ENCODE data around the gene NUBP1.

The NUBP1 gene

GRCh38 chr16:10752843-10753523 lies 9.3 kb downstream of the NUBP1 start:
- Histone ChIP-seq H3K4me3 (ENCODE audit: low read length in 2 of 2) (no peak overlapping the region), H3K36me3 (ENCODE audit: control insufficient read depth in 2 of 2, insufficient read depth in 2 of 2, low read length in 2 of 2) (peaks cover 41% of the 10 kb centered on the region in 2 donors), H3K27ac (ENCODE audit: low read length) (no peak overlapping the region), H3K9me3 (ENCODE audit: control insufficient read depth in 2 of 2, low read length in 2 of 2) (no peaks in the 10 kb centered on the region), H3K27me3 (ENCODE audit: control insufficient read depth in 1 of 2, insufficient read depth in 2 of 2, low read length in 2 of 2) (no peaks in the 10 kb centered on the region), H3K4me1 (ENCODE audit: control insufficient read depth, insufficient read depth, low read length) (peaks cover 3% of the 10 kb centered on the region), H3K9ac (ENCODE audit: low read length in 2 of 2) (no peak overlapping the region)

- Histone ChIP-seq H3K27me3 (ENCODE audit: control insufficient read depth in 1 of 2, insufficient read depth in 2 of 2, low read length in 2 of 2) (no peaks in the 10 kb centered on the region), H3K36me3 (ENCODE audit: control insufficient read depth in 2 of 2, insufficient read depth in 2 of 2, low read length in 2 of 2) (peaks cover 42 to 43% of the 10 kb centered on the region in 2 donors), H3K9me3 (ENCODE audit: control insufficient read depth in 2 of 2, low read length in 2 of 2) (no peaks in the 10 kb centered on the region), H3K4me1 (ENCODE audit: control insufficient read depth, insufficient read depth, low read length) (peaks cover 3% of the 10 kb centered on the region), H3K4me3 (ENCODE audit: low read length in 2 of 2) (no peak overlapping the region), H3K9ac (ENCODE audit: low read length in 2 of 2) (no peak overlapping the region), H3K27ac (ENCODE audit: low read length) (no peak overlapping the region)
These were observed 10.0 kb downstream of the NUBP1 start for GRCh38 chr16:10753670-10754069.

GRCh38 chr16:10754941-10755340 lies 11.3 kb downstream of the NUBP1 start:
- Histone ChIP-seq H3K4me3 (ENCODE audit: low read length in 2 of 2) (no peak overlapping the region), H3K36me3 (ENCODE audit: control insufficient read depth in 2 of 2, insufficient read depth in 2 of 2, low read length in 2 of 2) (peaks cover 45 to 50% of the 10 kb centered on the region in 2 donors), H3K27ac (ENCODE audit: low read length) (no peak overlapping the region), H3K27me3 (ENCODE audit: control insufficient read depth in 1 of 2, insufficient read depth in 2 of 2, low read length in 2 of 2) (no peaks in the 10 kb centered on the region), H3K9ac (ENCODE audit: low read length in 2 of 2) (no peak overlapping the region), H3K4me1 (ENCODE audit: control insufficient read depth, insufficient read depth, low read length) (peaks cover 3% of the 10 kb centered on the region), H3K9me3 (ENCODE audit: control insufficient read depth in 2 of 2, low read length in 2 of 2) (no peaks in the 10 kb centered on the region)

GRCh38 chr16:10756574-10756973 lies 12.9 kb downstream of the NUBP1 start:
- H3K27ac ChIP-seq (ENCODE audit: low read length): no peak overlapping the region
- no peak overlapping the region for H3K9ac ChIP-seq (ENCODE audit: low read length in 2 of 2)
- H3K4me1 ChIP-seq (ENCODE audit: control insufficient read depth, insufficient read depth, low read length): no peaks in the 10 kb centered on the region
- H3K36me3 ChIP-seq (ENCODE audit: control insufficient read depth in 2 of 2, insufficient read depth in 2 of 2, low read length in 2 of 2): peaks cover 56 to 59% of the 10 kb centered on the region in 2 donors
- no peaks in the 10 kb centered on the region for H3K27me3 ChIP-seq (ENCODE audit: control insufficient read depth in 1 of 2, insufficient read depth in 2 of 2, low read length in 2 of 2)
- H3K4me3 ChIP-seq (ENCODE audit: low read length in 2 of 2): no peak overlapping the region
- no peaks in the 10 kb centered on the region for H3K9me3 ChIP-seq (ENCODE audit: control insufficient read depth in 2 of 2, low read length in 2 of 2)

- H3K27me3 ChIP-seq (ENCODE audit: control insufficient read depth in 1 of 2, insufficient read depth in 2 of 2, low read length in 2 of 2): no peaks in the 10 kb centered on the region
These were observed 17.2 kb downstream of the NUBP1 start for GRCh38 chr16:10760858-10761257.

GRCh38 chr16:10761373-10761772 lies 17.7 kb downstream of the NUBP1 start:
- H3K9me3 ChIP-seq (ENCODE audit: control insufficient read depth in 2 of 2, low read length in 2 of 2): no peaks in the 10 kb centered on the region
- H3K4me1 ChIP-seq (ENCODE audit: control insufficient read depth, insufficient read depth, low read length): no peaks in the 10 kb centered on the region
- peaks cover 68 to 72% of the 10 kb centered on the region in 2 donors for H3K36me3 ChIP-seq (ENCODE audit: control insufficient read depth in 2 of 2, insufficient read depth in 2 of 2, low read length in 2 of 2)
- no peak overlapping the region for H3K9ac ChIP-seq (ENCODE audit: low read length in 2 of 2)
- H3K4me3 ChIP-seq (ENCODE audit: low read length in 2 of 2): no peak overlapping the region
- no peak overlapping the region for H3K27ac ChIP-seq (ENCODE audit: low read length)
- no peaks in the 10 kb centered on the region for H3K27me3 ChIP-seq (ENCODE audit: control insufficient read depth in 1 of 2, insufficient read depth in 2 of 2, low read length in 2 of 2)

More at GRCh38 chr16:10760858-10761257, 17.2 kb downstream of the NUBP1 start:
- H3K9ac ChIP-seq (ENCODE audit: low read length in 2 of 2): no peak overlapping the region
- H3K36me3 ChIP-seq (ENCODE audit: control insufficient read depth in 2 of 2, insufficient read depth in 2 of 2, low read length in 2 of 2): peaks cover 70 to 72% of the 10 kb centered on the region in 2 donors
- H3K9me3 ChIP-seq (ENCODE audit: control insufficient read depth in 2 of 2, low read length in 2 of 2): no peaks in the 10 kb centered on the region
- no peak overlapping the region for H3K4me3 ChIP-seq (ENCODE audit: low read length in 2 of 2)
- H3K27ac ChIP-seq (ENCODE audit: low read length): no peak overlapping the region
- H3K4me1 ChIP-seq (ENCODE audit: control insufficient read depth, insufficient read depth, low read length): no peaks in the 10 kb centered on the region

- Histone ChIP-seq H3K9ac (ENCODE audit: low read length in 2 of 2) (no peak overlapping the region), H3K27ac (ENCODE audit: low read length) (no peak overlapping the region), H3K36me3 (ENCODE audit: control insufficient read depth in 2 of 2, insufficient read depth in 2 of 2, low read length in 2 of 2) (peaks cover 63 to 69% of the 10 kb centered on the region in 2 donors), H3K4me1 (ENCODE audit: control insufficient read depth, insufficient read depth, low read length) (no peaks in the 10 kb centered on the region), H3K9me3 (ENCODE audit: control insufficient read depth in 2 of 2, low read length in 2 of 2) (no peaks in the 10 kb centered on the region), H3K27me3 (ENCODE audit: control insufficient read depth in 1 of 2, insufficient read depth in 2 of 2, low read length in 2 of 2) (no peaks in the 10 kb centered on the region), H3K4me3 (ENCODE audit: low read length in 2 of 2) (no peak overlapping the region)
These were observed 18.8 kb downstream of the NUBP1 start for GRCh38 chr16:10762336-10763016.

GRCh38 chr16:10763456-10763855 lies 19.8 kb downstream of the NUBP1 start:
- peaks cover 56 to 62% of the 10 kb centered on the region in 2 donors for H3K36me3 ChIP-seq (ENCODE audit: control insufficient read depth in 2 of 2, insufficient read depth in 2 of 2, low read length in 2 of 2)
- H3K27ac ChIP-seq (ENCODE audit: low read length): no peak overlapping the region
- no peaks in the 10 kb centered on the region for H3K27me3 ChIP-seq (ENCODE audit: control insufficient read depth in 1 of 2, insufficient read depth in 2 of 2, low read length in 2 of 2)
- H3K4me3 ChIP-seq (ENCODE audit: low read length in 2 of 2): no peak overlapping the region
- H3K9me3 ChIP-seq (ENCODE audit: control insufficient read depth in 2 of 2, low read length in 2 of 2): no peaks in the 10 kb centered on the region
- H3K4me1 ChIP-seq (ENCODE audit: control insufficient read depth, insufficient read depth, low read length): no peaks in the 10 kb centered on the region
- H3K9ac ChIP-seq (ENCODE audit: low read length in 2 of 2): no peak overlapping the region

- peaks cover 36 to 50% of the 10 kb centered on the region in 2 donors for H3K36me3 ChIP-seq (ENCODE audit: control insufficient read depth in 2 of 2, insufficient read depth in 2 of 2, low read length in 2 of 2)
- H3K27ac ChIP-seq (ENCODE audit: low read length): no peak overlapping the region
These were observed 22.1 kb downstream of the NUBP1 start for GRCh38 chr16:10765772-10766171.

GRCh38 chr16:10767127-10767526 lies 23.5 kb downstream of the NUBP1 start:
- Histone ChIP-seq H3K27ac (ENCODE audit: low read length) (no peak overlapping the region), H3K27me3 (ENCODE audit: control insufficient read depth in 1 of 2, insufficient read depth in 2 of 2, low read length in 2 of 2) (no peaks in the 10 kb centered on the region), H3K4me3 (ENCODE audit: low read length in 2 of 2) (no peak overlapping the region), H3K9me3 (ENCODE audit: control insufficient read depth in 2 of 2, low read length in 2 of 2) (no peaks in the 10 kb centered on the region), H3K4me1 (ENCODE audit: control insufficient read depth, insufficient read depth, low read length) (no peaks in the 10 kb centered on the region), H3K9ac (ENCODE audit: low read length in 2 of 2) (no peak overlapping the region), H3K36me3 (ENCODE audit: control insufficient read depth in 2 of 2, insufficient read depth in 2 of 2, low read length in 2 of 2) (peaks cover 25 to 40% of the 10 kb centered on the region in 2 donors)

More at GRCh38 chr16:10765772-10766171, 22.1 kb downstream of the NUBP1 start:
- H3K9me3 ChIP-seq (ENCODE audit: control insufficient read depth in 2 of 2, low read length in 2 of 2): no peaks in the 10 kb centered on the region
- H3K27me3 ChIP-seq (ENCODE audit: control insufficient read depth in 1 of 2, insufficient read depth in 2 of 2, low read length in 2 of 2): no peaks in the 10 kb centered on the region
- H3K4me1 ChIP-seq (ENCODE audit: control insufficient read depth, insufficient read depth, low read length): no peaks in the 10 kb centered on the region
- H3K9ac ChIP-seq (ENCODE audit: low read length in 2 of 2): no peak overlapping the region
- no peak overlapping the region for H3K4me3 ChIP-seq (ENCODE audit: low read length in 2 of 2)

- Histone ChIP-seq H3K27me3 (ENCODE audit: control insufficient read depth in 1 of 2, insufficient read depth in 2 of 2, low read length in 2 of 2) (no peaks in the 10 kb centered on the region), H3K36me3 (ENCODE audit: control insufficient read depth in 2 of 2, insufficient read depth in 2 of 2, low read length in 2 of 2) (peaks cover 9 to 24% of the 10 kb centered on the region in 2 donors), H3K9me3 (ENCODE audit: control insufficient read depth in 2 of 2, low read length in 2 of 2) (no peaks in the 10 kb centered on the region), H3K9ac (ENCODE audit: low read length in 2 of 2) (no peak overlapping the region), H3K27ac (ENCODE audit: low read length) (no peak overlapping the region), H3K4me1 (ENCODE audit: control insufficient read depth, insufficient read depth, low read length) (no peaks in the 10 kb centered on the region), H3K4me3 (ENCODE audit: low read length in 2 of 2) (no peak overlapping the region)
These were observed 25.7 kb downstream of the NUBP1 start for GRCh38 chr16:10769381-10769780.
